Measurements from ENCODE around the gene ZSCAN9. TPM values are rescaled to one million over a fixed set of nuclear protein-coding genes. Genes with fewer than 3 reads are reported as not detected.

Gene ZSCAN9
- total and polyA plus RNA-seq, 2 of the 8 experiments (the other 6 are each of a cell fraction or from before 2014, with no cell fraction given) = 10.8 to 13.6 TPM

DNA sequence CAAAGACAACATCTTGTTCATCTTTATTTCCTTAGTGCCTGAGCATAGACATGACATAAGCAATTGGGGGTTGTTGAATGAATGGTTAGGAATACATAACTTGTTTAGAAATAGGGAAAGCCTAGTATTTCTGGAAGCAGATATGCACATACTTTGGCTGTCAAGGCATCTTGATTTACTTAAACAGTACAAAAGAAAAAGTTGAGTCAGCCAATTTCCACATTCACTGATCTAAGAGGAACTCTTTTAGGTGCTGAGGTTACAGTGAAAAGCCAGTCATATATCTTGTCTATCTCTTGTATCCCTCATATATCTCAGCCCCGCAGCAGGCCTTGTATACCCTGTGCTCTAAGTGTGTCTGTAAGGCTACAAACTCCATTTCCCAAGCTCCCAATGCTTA, 15.4 kb downstream of the ZSCAN9 start:
- no peak overlapping the region for H4K8ac ChIP-seq (ENCODE audit: extremely low read depth, insufficient read depth, low read length)
- H2BK120ac ChIP-seq (replicated peaks; ENCODE audit: low read depth, low read length) = no peak overlapping the region
- H3K9me3 ChIP-seq (ENCODE audit: insufficient read depth in 2 of 2, low read depth in 1 of 2, low read length in 1 of 2) = no peaks in the 10 kb centered on the region
- no peaks in the 10 kb centered on the region; a peak in 1 of 7 replicates for H3K4me1 ChIP-seq (replicated peaks in 1 of 4; ENCODE audit: control insufficient read depth in 3 of 4, insufficient read depth in 4 of 4, low read length in 3 of 4)
- H3K4me3 ChIP-seq (ENCODE audit: extremely low read depth in 1 of 4, insufficient read depth in 2 of 4, low read depth in 3 of 4, low read length in 4 of 4) = no peak overlapping the region
- H2AK5ac ChIP-seq (ENCODE audit: low read depth, low read length) = no peak overlapping the region
- no peak overlapping the region for H2BK12ac ChIP-seq (ENCODE audit: low read depth, low read length)
- H2BK15ac ChIP-seq (ENCODE audit: low read length) = no peak overlapping the region
- no peak overlapping the region for H3K14ac ChIP-seq (ENCODE audit: insufficient read length)
- no peaks in the 10 kb centered on the region for H3K27me3 ChIP-seq (replicated peaks in 1 of 4; ENCODE audit: control insufficient read depth in 3 of 4, extremely low read depth in 1 of 4, insufficient read depth in 3 of 4, low read length in 3 of 4)
- no peaks in the 10 kb centered on the region for H3K79me2 ChIP-seq (ENCODE audit: control insufficient read depth in 1 of 2, insufficient read depth in 2 of 2, low read length in 2 of 2)
- no peaks in the 10 kb centered on the region for H4K20me1 ChIP-seq (replicated peaks in 1 of 2; ENCODE audit: control insufficient read depth in 1 of 2, insufficient read depth in 2 of 2, low read length in 2 of 2)
- no peak overlapping the region for H3K18ac ChIP-seq (ENCODE audit: extremely low read depth, low read length)
- no peak overlapping the region for H3K4me2 ChIP-seq (ENCODE audit: insufficient read depth in 1 of 2, low read depth in 2 of 2, low read length in 2 of 2)
- no peak overlapping the region for H3K56ac ChIP-seq (replicated peaks; ENCODE audit: insufficient read length, low read depth, low read length)
- FAIRE-seq (no peak), DNase-seq (ENCODE audit: low read depth in 1 of 2, low spot score in 2 of 2) (no peak)
- H3K27ac ChIP-seq (ENCODE audit: low read depth, low read length) = no peak overlapping the region
- H2AFZ ChIP-seq (ENCODE audit: low read length) = no peak overlapping the region
- no peak overlapping the region for H4K91ac ChIP-seq (replicated peaks; ENCODE audit: insufficient read length, low read length)
- no peak overlapping the region for H4K5ac ChIP-seq (ENCODE audit: insufficient read length, low read depth, low read length)
- no peak overlapping the region for H3K23ac ChIP-seq (ENCODE audit: insufficient read length)
- H3K23me2 ChIP-seq (ENCODE audit: low read depth, low read length) = no peaks in the 10 kb centered on the region
- no peaks in the 10 kb centered on the region for H3K79me1 ChIP-seq (ENCODE audit: low read depth, low read length)
- no peak overlapping the region for H2BK5ac ChIP-seq (ENCODE audit: low read depth, low read length)
- H2BK20ac ChIP-seq (ENCODE audit: low read length) = no peak overlapping the region
- H3K9ac ChIP-seq (replicated peaks in 1 of 4; ENCODE audit: extremely low read depth in 1 of 4, low read depth in 3 of 4, low read length in 3 of 4) = no peak overlapping the region
- H3K36me3 ChIP-seq (ENCODE audit: control insufficient read depth in 2 of 4, insufficient read depth in 4 of 4, low read length in 3 of 4) = peaks cover 3 to 12% (median 8%) of the 10 kb centered on the region in 4 experiments; a peak in 6 of 8 replicates
- H3K4ac ChIP-seq (replicated peaks; ENCODE audit: insufficient read length, low read depth, low read length) = no peak overlapping the region
- ChIA-PET POLR2A (ENCODE audit: partially characterized antibody) (interaction anchor here (1.3 kb wide), 1 partner anchor 10 kb away, joined by 4 read pairs; no protein-coding TSS in a partner anchor), CTCF (ENCODE audit: partially characterized antibody) (no interaction called here)
- 100% methylated on average over 1 of the region's 1 CpG; no CpG with 5 or more reads in 1 of the 2 experiments for WGBS, 2 experiments (ENCODE audit: extremely low coverage in 1 of 2, insufficient coverage in 1 of 2, insufficient read length in 1 of 2, insufficient replicate concordance in 2 of 2, low coverage in 1 of 2, low lambda C conversion rate in 2 of 2, missing lambda C conversion rate in 1 of 2)
- no peak for TF ChIP-seq CHD1 (IDR thresholded peaks at IDR 0.05; ENCODE audit: low read depth, low read length)
- TF ChIP-seq PHF8 (conservative IDR thresholded peaks at IDR 0.05; ENCODE audit: low read depth, low read length) = no peak
- no peak for TF ChIP-seq MAX (IDR thresholded peaks at IDR 0.05)
- TF ChIP-seq TEAD4 (IDR thresholded peaks at IDR 0.05; ENCODE audit: low read depth, low read length) = no peak
- TF ChIP-seq ASH2L (IDR thresholded peaks at IDR 0.05; ENCODE audit: low read length) = no peak
- TF ChIP-seq HDAC2 (IDR thresholded peaks at IDR 0.05; ENCODE audit: borderline replicate concordance in 1 of 2, low read depth in 2 of 2, low read length in 2 of 2) = no peak
- TF ChIP-seq RXRA (IDR thresholded peaks at IDR 0.05; ENCODE audit: insufficient read depth, low read depth, low read length) = no peak
- TF ChIP-seq, protein P1, sequence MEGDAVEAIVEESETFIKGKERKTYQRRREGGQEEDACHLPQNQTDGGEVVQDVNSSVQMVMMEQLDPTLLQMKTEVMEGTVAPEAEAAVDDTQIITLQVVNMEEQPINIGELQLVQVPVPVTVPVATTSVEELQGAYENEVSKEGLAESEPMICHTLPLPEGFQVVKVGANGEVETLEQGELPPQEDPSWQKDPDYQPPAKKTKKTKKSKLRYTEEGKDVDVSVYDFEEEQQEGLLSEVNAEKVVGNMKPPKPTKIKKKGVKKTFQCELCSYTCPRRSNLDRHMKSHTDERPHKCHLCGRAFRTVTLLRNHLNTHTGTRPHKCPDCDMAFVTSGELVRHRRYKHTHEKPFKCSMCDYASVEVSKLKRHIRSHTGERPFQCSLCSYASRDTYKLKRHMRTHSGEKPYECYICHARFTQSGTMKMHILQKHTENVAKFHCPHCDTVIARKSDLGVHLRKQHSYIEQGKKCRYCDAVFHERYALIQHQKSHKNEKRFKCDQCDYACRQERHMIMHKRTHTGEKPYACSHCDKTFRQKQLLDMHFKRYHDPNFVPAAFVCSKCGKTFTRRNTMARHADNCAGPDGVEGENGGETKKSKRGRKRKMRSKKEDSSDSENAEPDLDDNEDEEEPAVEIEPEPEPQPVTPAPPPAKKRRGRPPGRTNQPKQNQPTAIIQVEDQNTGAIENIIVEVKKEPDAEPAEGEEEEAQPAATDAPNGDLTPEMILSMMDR (IDR thresholded peaks at IDR 0.05; ENCODE audit: control extremely low read depth in 1 of 3, insufficient read depth in 1 of 3, low read depth in 1 of 3, low read length in 3 of 3) = no peak
- TF ChIP-seq SIX5 (IDR thresholded peaks at IDR 0.05; ENCODE audit: low read depth, low read length) = no peak

All from H1 (cell line).